AG04450 (cell line): ENCODE measurements around the gene EXT2. TPM values are rescaled to one million over a fixed set of nuclear protein-coding genes. Genes with fewer than 3 reads are reported as not detected.

ENCODE experiments used
- CTCF ChIA-PET: fragments of 300-600, 350-600 bp; formaldehyde crosslinking; extraction: SDS; loops from one replicate; lab custom pipeline; 2022; ENCODE audit warnings: antibody characterized with exemption, inconsistent platforms; lab: Charles Lee
- POLR2A ChIA-PET: fragments of 350-600 bp; formaldehyde crosslinking; extraction: SDS; loops from one replicate; lab custom pipeline; 2021; ENCODE audit warnings: antibody characterized with exemption, inconsistent platforms; lab: Yijun Ruan, JAX
- DNase-seq: peaks from one replicate; pipeline ENCODE4 v3.0.0-alpha.2; 2011; ENCODE audit warnings: low read depth, low spot score
- H3K27ac ChIP-seq: one replicate; pipeline ENCODE4 v1.5.1; 2012; ENCODE audit warnings: low read depth, low read length, control low read depth
- H3K27me3 ChIP-seq: one replicate; pipeline ENCODE4 v1.6.0; 2012; ENCODE audit warnings: low read length; ENCODE audit not compliant: control insufficient read depth, insufficient read depth
- H3K4me3 ChIP-seq: 2 replicates; pipeline ENCODE4 v1.5.1; 2011; ENCODE audit warnings: mild to moderate bottlenecking, low read depth, low read length, control low read depth
- H3K9me3 ChIP-seq: 2 replicates; pipeline ENCODE4 v1.5.1; 2012; ENCODE audit warnings: low read length; ENCODE audit not compliant: control insufficient read depth, insufficient read depth
- CTCF ChIP-seq: IDR thresholded peaks from 2 replicates; pipeline ENCODE4 v1.5.1; 2011; ENCODE audit warnings: low read depth, low read length, control low read depth, inconsistent platforms
- polyA plus RNA-seq: library from polyadenylated mRNA; depleted of rRNA; stranded (reverse); fragments of >200 nt; gene quantifications from 2 replicates; pipeline ENCODE4 v1.2.3, GENCODE V29; 2011

Gene EXT2
- polyA plus RNA-seq, 1 experiment: 138 TPM

GRCh38 chr11:44258839-44259420 is 163.5 kb downstream of the EXT2 start:
- no peak for DNase-seq
- ChIA-PET POLR2A (no interaction called here), CTCF (no interaction called here)
- Histone ChIP-seq H3K27ac (no peak overlapping the region), H3K4me3 (no peak overlapping the region), H3K27me3 (no peaks in the 10 kb centered on the region), H3K9me3 (no peaks in the 10 kb centered on the region; the same call in 1 of the 2 replicates)
- TF ChIP-seq CTCF: no peak

- Histone ChIP-seq H3K27ac (no peak overlapping the region), H3K27me3 (no peaks in the 10 kb centered on the region), H3K9me3 (no peaks in the 10 kb centered on the region; the same call in 1 of the 2 replicates), H3K4me3 (no peak overlapping the region)
- DNase-seq: no peak
- TF ChIP-seq CTCF: no peak
- ChIA-PET POLR2A (no interaction called here), CTCF (no interaction called here)
Observed at GRCh38 chr11:44260081-44260480, 164.6 kb downstream of the EXT2 start.

GRCh38 chr11:44261800-44262591 is 166.5 kb downstream of the EXT2 start:
- no peak for DNase-seq
- Histone ChIP-seq H3K27me3 (no peaks in the 10 kb centered on the region), H3K4me3 (no peak overlapping the region), H3K27ac (no peak overlapping the region), H3K9me3 (no peaks in the 10 kb centered on the region; the same call in 1 of the 2 replicates)
- ChIA-PET POLR2A (no interaction called here), CTCF (interaction anchor here (0.6 to 1.4 kb wide), 3 partner anchors 24 to 128 kb away, joined by 3 to 4 read pairs (median 3); no protein-coding TSS in a partner anchor)
- no peak for TF ChIP-seq CTCF

- Histone ChIP-seq H3K27ac (no peak overlapping the region), H3K9me3 (no peaks in the 10 kb centered on the region; the same call in 1 of the 2 replicates), H3K27me3 (no peaks in the 10 kb centered on the region), H3K4me3 (no peak overlapping the region)
- TF ChIP-seq CTCF: no peak
- DNase-seq: no peak
- ChIA-PET CTCF (no interaction called here), POLR2A (no interaction called here)
Observed at GRCh38 chr11:44263738-44264437, 168.4 kb downstream of the EXT2 start.

GRCh38 chr11:44264438-44264749 is 168.9 kb downstream of the EXT2 start:
- ChIA-PET CTCF (no interaction called here), POLR2A (no interaction called here)
- no peak for TF ChIP-seq CTCF
- H3K27me3 ChIP-seq: no peaks in the 10 kb centered on the region
- no peak overlapping the region for H3K4me3 ChIP-seq
- H3K9me3 ChIP-seq: no peaks in the 10 kb centered on the region; the same call in 1 of the 2 replicates
- no peak overlapping the region for H3K27ac ChIP-seq
- DNase-seq: no peak
